ENCODE results near the gene TOX2. TPM values are rescaled to one million over a fixed set of nuclear protein-coding genes. Genes with fewer than 3 reads are reported as not detected.

The TOX2 gene
- total RNA-seq, 5 donors from 2014 or later (not counting 1 experiment from before 2014, with no cell fraction given) = 0.38 to 3.0 (median 1.6) TPM

- no peak overlapping the region for H3K27ac Mint-ChIP-seq
- H3K4me3 ChIP-seq (ENCODE audit: control insufficient read depth in 1 of 2, extremely low read depth in 1 of 2, low read length in 1 of 2) = no peak overlapping the region
- H3K27ac ChIP-seq (ENCODE audit: low read length) = no peak overlapping the region
- ChIA-PET POLR2A (interaction anchor here in 1 of 2 donors (0.6 kb wide), 1 partner anchor 31 kb away, joined by 3 read pairs; no protein-coding TSS in a partner anchor), CTCF (no interaction called here)
- ATAC-seq (replicated peaks in 1 of 4) (no peak), DNase-seq (no peak)
- no peaks in the 10 kb centered on the region for H3K36me3 ChIP-seq (ENCODE audit: control insufficient read depth in 2 of 2, extremely low read depth in 1 of 2, insufficient read depth in 1 of 2, low read length in 1 of 2)
- peaks cover 0 to 3% of the 10 kb centered on the region in 2 experiments for H3K4me1 ChIP-seq (ENCODE audit: control insufficient read depth in 1 of 2, extremely low read depth in 1 of 2, insufficient read depth in 2 of 2, low read length in 2 of 2)
- 95% methylated on average over 2 of the region's 4 CpGs for WGBS (ENCODE audit: insufficient coverage)
- H3K4me3 Mint-ChIP-seq = no peak overlapping the region
- H3K9me3 Mint-ChIP-seq = no peaks in the 10 kb centered on the region
- H3K27me3 ChIP-seq (replicated peaks in 1 of 2; ENCODE audit: control insufficient read depth in 2 of 2, extremely low read depth in 1 of 2, insufficient read depth in 2 of 2, low read length in 1 of 2) = peaks cover 0 to 32% of the 10 kb centered on the region in 2 experiments
- H3K4me1 Mint-ChIP-seq = peaks cover 6 to 31% (median 7%) of the 10 kb centered on the region in 3 donors
- peaks cover 15 to 21% of the 10 kb centered on the region in 2 donors for H3K27me3 Mint-ChIP-seq
- no peaks in the 10 kb centered on the region for H3K9me3 ChIP-seq
- no peaks in the 10 kb centered on the region for H3K36me3 Mint-ChIP-seq
Measured at GRCh38 chr20:44004306-44004915, 89.8 kb downstream of the TOX2 start.

- H3K4me3 Mint-ChIP-seq = no peak overlapping the region
- peaks cover 11 to 35% (median 11%) of the 10 kb centered on the region in 3 donors for H3K4me1 Mint-ChIP-seq
- ATAC-seq (replicated peaks in 1 of 4) (no peak), DNase-seq (no peak)
- no peaks in the 10 kb centered on the region for H3K9me3 ChIP-seq
- ChIA-PET CTCF (no interaction called here), POLR2A (no interaction called here)
- H3K36me3 ChIP-seq (ENCODE audit: control insufficient read depth in 2 of 2, extremely low read depth in 1 of 2, insufficient read depth in 1 of 2, low read length in 1 of 2) = no peaks in the 10 kb centered on the region
- H3K36me3 Mint-ChIP-seq = no peaks in the 10 kb centered on the region
- H3K27me3 Mint-ChIP-seq = peaks cover 12 to 14% of the 10 kb centered on the region in 2 donors
- no peaks in the 10 kb centered on the region for H3K9me3 Mint-ChIP-seq
- whole genome bisulfite sequencing (ENCODE audit: insufficient coverage) = 89% methylated on average over 3 of the region's 3 CpGs
- no peak overlapping the region for H3K4me3 ChIP-seq (ENCODE audit: control insufficient read depth in 1 of 2, extremely low read depth in 1 of 2, low read length in 1 of 2)
- no peak overlapping the region for H3K27ac ChIP-seq (ENCODE audit: low read length)
- peaks cover 0 to 7% of the 10 kb centered on the region in 2 experiments for H3K4me1 ChIP-seq (ENCODE audit: control insufficient read depth in 1 of 2, extremely low read depth in 1 of 2, insufficient read depth in 2 of 2, low read length in 2 of 2)
- peaks cover 0 to 32% of the 10 kb centered on the region in 2 experiments for H3K27me3 ChIP-seq (replicated peaks in 1 of 2; ENCODE audit: control insufficient read depth in 2 of 2, extremely low read depth in 1 of 2, insufficient read depth in 2 of 2, low read length in 1 of 2)
- H3K27ac Mint-ChIP-seq = no peak overlapping the region
Measured at GRCh38 chr20:44005661-44006060, 91.0 kb downstream of the TOX2 start.

- DNase-seq (no peak), ATAC-seq (replicated peaks in 1 of 4) (no peak)
- Histone ChIP-seq H3K9me3 (no peaks in the 10 kb centered on the region), H3K4me3 (ENCODE audit: control insufficient read depth in 1 of 2, extremely low read depth in 1 of 2, low read length in 1 of 2) (no peak overlapping the region), H3K27ac (ENCODE audit: low read length) (no peak overlapping the region), H3K27me3 (replicated peaks in 1 of 2; ENCODE audit: control insufficient read depth in 2 of 2, extremely low read depth in 1 of 2, insufficient read depth in 2 of 2, low read length in 1 of 2) (peaks cover 0 to 32% of the 10 kb centered on the region in 2 experiments), H3K36me3 (ENCODE audit: control insufficient read depth in 2 of 2, extremely low read depth in 1 of 2, insufficient read depth in 1 of 2, low read length in 1 of 2) (no peaks in the 10 kb centered on the region), H3K4me1 (ENCODE audit: control insufficient read depth in 1 of 2, extremely low read depth in 1 of 2, insufficient read depth in 2 of 2, low read length in 2 of 2) (peaks cover 4 to 12% of the 10 kb centered on the region in 2 experiments)
- CTCF ChIA-PET = no interaction called here
- Mint-ChIP-seq H3K36me3 (no peaks in the 10 kb centered on the region), H3K4me3 (no peak overlapping the region), H3K9me3 (no peaks in the 10 kb centered on the region), H3K4me1 (peaks cover 15 to 40% (median 16%) of the 10 kb centered on the region in 3 donors), H3K27me3 (peaks cover 15 to 16% of the 10 kb centered on the region in 2 donors), H3K27ac (no peak overlapping the region)
- 100% methylated on average over 2 of the region's 6 CpGs for WGBS (ENCODE audit: insufficient coverage)
- POLR2A ChIA-PET = no interaction called here
Measured at GRCh38 chr20:44006126-44006525, 91.5 kb downstream of the TOX2 start.

GRCh38 chr20:44006578-44006977 lies 91.9 kb downstream of the TOX2 start:
- no peak overlapping the region for H3K4me3 Mint-ChIP-seq
- POLR2A ChIA-PET = interaction anchor here in 1 of 2 donors (0.6 kb wide), 1 partner anchor 255 kb away, joined by 3 read pairs; no protein-coding TSS in a partner anchor
- CTCF ChIA-PET = interaction anchor here in 1 of 2 donors (0.6 kb wide), 1 partner anchor 25 kb away, joined by 3 read pairs; no protein-coding TSS in a partner anchor

GRCh38 chr20:44008806-44009678 lies 94.4 kb downstream of the TOX2 start:
- ATAC-seq (replicated peaks in 1 of 4) (no peak), DNase-seq (no peak)
- CTCF ChIA-PET = no interaction called here
- Histone ChIP-seq H3K4me1 (ENCODE audit: control insufficient read depth in 1 of 2, extremely low read depth in 1 of 2, insufficient read depth in 2 of 2, low read length in 2 of 2) (peaks cover 12 to 19% of the 10 kb centered on the region in 2 experiments), H3K36me3 (ENCODE audit: control insufficient read depth in 2 of 2, extremely low read depth in 1 of 2, insufficient read depth in 1 of 2, low read length in 1 of 2) (no peaks in the 10 kb centered on the region), H3K27ac (ENCODE audit: low read length) (no peak overlapping the region), H3K9me3 (no peaks in the 10 kb centered on the region), H3K27me3 (replicated peaks in 1 of 2; ENCODE audit: control insufficient read depth in 2 of 2, extremely low read depth in 1 of 2, insufficient read depth in 2 of 2, low read length in 1 of 2) (peaks cover 0 to 26% of the 10 kb centered on the region in 2 experiments), H3K4me3 (ENCODE audit: control insufficient read depth in 1 of 2, extremely low read depth in 1 of 2, low read length in 1 of 2) (no peak overlapping the region)
- Mint-ChIP-seq H3K9me3 (no peaks in the 10 kb centered on the region), H3K4me1 (peaks cover 19 to 32% (median 27%) of the 10 kb centered on the region in 3 donors), H3K27me3 (peaks cover 7 to 10% of the 10 kb centered on the region in 2 donors), H3K36me3 (no peaks in the 10 kb centered on the region), H3K4me3 (no peak overlapping the region), H3K27ac (no peak overlapping the region)
- POLR2A ChIA-PET = no interaction called here
- 92% methylated on average over 4 of the region's 12 CpGs for WGBS (ENCODE audit: insufficient coverage)

More at GRCh38 chr20:44006578-44006977, 91.9 kb downstream of the TOX2 start:
- no peaks in the 10 kb centered on the region for H3K36me3 ChIP-seq (ENCODE audit: control insufficient read depth in 2 of 2, extremely low read depth in 1 of 2, insufficient read depth in 1 of 2, low read length in 1 of 2)
- Mint-ChIP-seq H3K27ac (no peak overlapping the region), H3K27me3 (peaks cover 15 to 17% of the 10 kb centered on the region in 2 donors), H3K9me3 (no peaks in the 10 kb centered on the region), H3K4me1 (peaks cover 18 to 42% (median 20%) of the 10 kb centered on the region in 3 donors), H3K36me3 (no peaks in the 10 kb centered on the region)
- H3K4me3 ChIP-seq (ENCODE audit: control insufficient read depth in 1 of 2, extremely low read depth in 1 of 2, low read length in 1 of 2) = no peak overlapping the region
- H3K9me3 ChIP-seq = no peaks in the 10 kb centered on the region
- no peak overlapping the region for H3K27ac ChIP-seq (ENCODE audit: low read length)
- peaks cover 0 to 30% of the 10 kb centered on the region in 2 experiments for H3K27me3 ChIP-seq (replicated peaks in 1 of 2; ENCODE audit: control insufficient read depth in 2 of 2, extremely low read depth in 1 of 2, insufficient read depth in 2 of 2, low read length in 1 of 2)
- WGBS (ENCODE audit: insufficient coverage) = 90% methylated on average over 6 of the region's 9 CpGs
- H3K4me1 ChIP-seq (ENCODE audit: control insufficient read depth in 1 of 2, extremely low read depth in 1 of 2, insufficient read depth in 2 of 2, low read length in 2 of 2) = peaks cover 8 to 16% of the 10 kb centered on the region in 2 experiments
- ATAC-seq (replicated peaks in 1 of 4) (no peak), DNase-seq (peak in 1 of 35 experiments; percentile 4)

GRCh38 chr20:44009679-44009992 lies 95.0 kb downstream of the TOX2 start:
- WGBS (ENCODE audit: insufficient coverage) = 96% methylated on average over 5 of the region's 5 CpGs
- no peaks in the 10 kb centered on the region for H3K9me3 Mint-ChIP-seq

More at GRCh38 chr20:44009679-44009992, 95.0 kb downstream of the TOX2 start:
- H3K27ac ChIP-seq (ENCODE audit: low read length) = no peak overlapping the region
- H3K9me3 ChIP-seq = no peaks in the 10 kb centered on the region
- no peaks in the 10 kb centered on the region for H3K36me3 ChIP-seq (ENCODE audit: control insufficient read depth in 2 of 2, extremely low read depth in 1 of 2, insufficient read depth in 1 of 2, low read length in 1 of 2)
- H3K4me1 ChIP-seq (ENCODE audit: control insufficient read depth in 1 of 2, extremely low read depth in 1 of 2, insufficient read depth in 2 of 2, low read length in 2 of 2) = peaks cover 12 to 19% of the 10 kb centered on the region in 2 experiments
- H3K4me3 ChIP-seq (ENCODE audit: control insufficient read depth in 1 of 2, extremely low read depth in 1 of 2, low read length in 1 of 2) = no peak overlapping the region
- peaks cover 5 to 8% of the 10 kb centered on the region in 2 donors for H3K27me3 Mint-ChIP-seq
- no peaks in the 10 kb centered on the region for H3K36me3 Mint-ChIP-seq
- no peak overlapping the region for H3K27ac Mint-ChIP-seq
- peaks cover 19 to 30% (median 27%) of the 10 kb centered on the region in 3 donors for H3K4me1 Mint-ChIP-seq
- no peak for ATAC-seq (replicated peaks in 1 of 4)
- ChIA-PET POLR2A (no interaction called here), CTCF (no interaction called here)
- DNase-seq = no peak
- no peak overlapping the region for H3K4me3 Mint-ChIP-seq
- H3K27me3 ChIP-seq (replicated peaks in 1 of 2; ENCODE audit: control insufficient read depth in 2 of 2, extremely low read depth in 1 of 2, insufficient read depth in 2 of 2, low read length in 1 of 2) = peaks cover 0 to 21% of the 10 kb centered on the region in 2 experiments
